B cell (primary cell): ENCODE data around the gene TMPRSS11D.

Source experiments
- CTCF ChIP-seq: fragments of 200-600 bp; IDR thresholded peaks from one replicate; pipeline ENCODE4 v1.8.0; 2022; ENCODE audit warnings: antibody characterized with exemption, mild to moderate bottlenecking
- EZH2 ChIP-seq: IDR thresholded peaks from 2 replicates; pipeline ENCODE4 v1.6.1; 2012; ENCODE audit warnings: borderline replicate concordance, low read depth, mild to moderate bottlenecking, moderate library complexity, low read length; ENCODE audit not compliant: insufficient read depth, poor library complexity, severe bottlenecking

GRCh38 chr4:67911638-67912037, 27.8 kb upstream of the TMPRSS11D start:
- TF ChIP-seq EZH2 (no peak), CTCF (no peak)
